IMR-90 (cell line): ENCODE data around the gene MPRIP. TPM values are rescaled to one million over a fixed set of nuclear protein-coding genes. Genes with fewer than 3 reads are reported as not detected.

Source experiments
- ATAC-seq: fragments of 200-7000 bp; cut with Tn5 transposase; 2 replicates; pipeline ENCODE4 v1.9.1; 2020; ENCODE audit warnings: low read depth, mild to moderate bottlenecking, moderate library complexity
- BruUV-seq: library from RNA; stranded (reverse); fragments of 400-500 nt; replicated peaks from 2 replicates; lab custom pipeline; 2021; lab: Mats Ljungman, UMichigan
- CTCF ChIA-PET: fragments of 300-600 bp; formaldehyde crosslinking; extraction: SDS; loops from one replicate; lab custom pipeline; 2021; ENCODE audit warnings: antibody characterized with exemption; lab: Yijun Ruan, JAX
- POLR2A ChIA-PET: fragments of 300-600 bp; sonication (Branson Sonifier 250); formaldehyde crosslinking; loops from one replicate; lab custom pipeline; 2022; ENCODE audit warnings: antibody characterized with exemption; ENCODE audit not compliant: unreplicated experiment; lab: Charles Lee
- DNase-seq: peaks from one replicate; pipeline ENCODE4 v3.0.0; 2013
- H2AFZ ChIP-seq: replicated peaks from 2 replicates; pipeline ENCODE3; 2013; ENCODE audit warnings: low read length, mild to moderate bottlenecking; ENCODE audit not compliant: poor library complexity
- H2AK5ac ChIP-seq: 2 replicates; pipeline ENCODE4 v1.6.1; 2013; ENCODE audit warnings: low read depth, low read length, inconsistent platforms
- H2AK9ac ChIP-seq: replicated peaks from 2 replicates; pipeline ENCODE3; 2013; ENCODE audit warnings: mild to moderate bottlenecking, low read depth, low read length, moderate library complexity; ENCODE audit not compliant: poor library complexity
- H2BK120ac ChIP-seq: 2 replicates; pipeline ENCODE4 v1.6.1; 2013; ENCODE audit warnings: low read depth, low read length, inconsistent platforms
- H2BK15ac ChIP-seq: 3 replicates; pipeline ENCODE4 v1.6.1; 2013; ENCODE audit warnings: low read depth, low read length, inconsistent platforms
- H2BK20ac ChIP-seq: 2 replicates; pipeline ENCODE4 v1.6.1; 2013; ENCODE audit warnings: low read depth, mild to moderate bottlenecking, inconsistent platforms, low read length, moderate library complexity
- H2BK5ac ChIP-seq: 2 replicates; pipeline ENCODE4 v1.6.1; 2013; ENCODE audit warnings: mild to moderate bottlenecking, low read depth, low read length, inconsistent platforms; ENCODE audit not compliant: poor library complexity, severe bottlenecking
- H3K14ac ChIP-seq: replicated peaks from 2 replicates; pipeline ENCODE4 v1.6.1; 2013; ENCODE audit warnings: low read depth, low read length, inconsistent platforms
- H3K18ac ChIP-seq: 2 replicates; pipeline ENCODE4 v1.6.1; 2013; ENCODE audit warnings: low read depth, low read length, control low read depth
- H3K23ac ChIP-seq: 2 replicates; pipeline ENCODE4 v1.6.1; 2013; ENCODE audit warnings: low read depth, low read length, inconsistent platforms
- H3K27ac ChIP-seq: 2 replicates; pipeline ENCODE4 v1.5.1; 2013; ENCODE audit warnings: mild to moderate bottlenecking, control low read depth, low read length; ENCODE audit not compliant: insufficient read depth
- H3K27me3 ChIP-seq: 2 replicates; pipeline ENCODE4 v1.6.1; 2013; ENCODE audit warnings: low read length; ENCODE audit not compliant: control insufficient read depth, insufficient read depth
- H3K36me3 ChIP-seq: 2 replicates; pipeline ENCODE4 v1.6.1; 2013; ENCODE audit warnings: low read length, mixed read lengths; ENCODE audit not compliant: control insufficient read depth, insufficient read depth
- H3K4ac ChIP-seq: 2 replicates; pipeline ENCODE4 v1.6.1; 2013; ENCODE audit warnings: low read depth, low read length, inconsistent platforms
- H3K4me1 ChIP-seq: 2 replicates; pipeline ENCODE4 v1.6.1; 2013; ENCODE audit warnings: low read length, mixed read lengths; ENCODE audit not compliant: control insufficient read depth, insufficient read depth
- H3K4me2 ChIP-seq: 2 replicates; pipeline ENCODE4 v1.6.1; 2013; ENCODE audit warnings: low read depth, mild to moderate bottlenecking, control low read depth, low read length, moderate library complexity
- H3K4me3 ChIP-seq: 2 replicates; pipeline ENCODE4 v1.5.1; 2013; ENCODE audit warnings: low read depth, mild to moderate bottlenecking, control low read depth, low read length, moderate library complexity; ENCODE audit not compliant: insufficient read depth
- H3K56ac ChIP-seq: 2 replicates; pipeline ENCODE4 v1.6.1; 2013; ENCODE audit warnings: low read length, inconsistent platforms; ENCODE audit not compliant: insufficient read depth; ENCODE audit errors: extremely low read depth
- H3K79me1 ChIP-seq, 2 experiments: 2 replicates each; pipeline ENCODE4 v1.6.1; 2013; ENCODE audit warnings: low read length in 2 of 2, inconsistent platforms in 1 of 2, low read depth in 1 of 2
- H3K9ac ChIP-seq: 2 replicates; pipeline ENCODE4 v1.6.1; 2013; ENCODE audit warnings: low read depth, low read length, control low read depth
- H3K9me1 ChIP-seq: 2 replicates; pipeline ENCODE4 v1.6.1; 2013; ENCODE audit warnings: low read length, inconsistent platforms; ENCODE audit not compliant: insufficient read depth
- H3K9me3 ChIP-seq: 2 replicates; pipeline ENCODE4 v1.6.1; 2013; ENCODE audit warnings: low read length; ENCODE audit not compliant: control insufficient read depth, insufficient read depth
- H4K20me1 ChIP-seq: 2 replicates; pipeline ENCODE4 v1.6.1; 2013; ENCODE audit warnings: low read length, inconsistent platforms; ENCODE audit not compliant: insufficient read depth
- H4K5ac ChIP-seq: 2 replicates; pipeline ENCODE4 v1.6.1; 2013; ENCODE audit warnings: mild to moderate bottlenecking, low read depth, low read length, control low read depth
- H4K8ac ChIP-seq, 2 experiments: 2 replicates each; pipeline ENCODE4 v1.6.1; 2013; ENCODE audit warnings: low read depth in 2 of 2, low read length in 2 of 2, control low read depth in 1 of 2, inconsistent platforms in 1 of 2
- H4K91ac ChIP-seq: 2 replicates; pipeline ENCODE4 v1.6.1; 2013; ENCODE audit warnings: low read depth, low read length, inconsistent platforms; ENCODE audit not compliant: insufficient read depth
- BHLHE40 ChIP-seq: fragments of 150-350 bp; IDR thresholded peaks from 2 replicates; pipeline ENCODE4 v1.6.1; 2016; ENCODE audit warnings: mild to moderate bottlenecking, low read depth, low read length
- CEBPB ChIP-seq: IDR thresholded peaks from 2 replicates; pipeline ENCODE4 v1.6.1; 2012; ENCODE audit warnings: low read depth, low read length, improper control_type of control experiment
- CHD1 ChIP-seq: IDR thresholded peaks from 2 replicates; pipeline ENCODE4 v1.6.1; 2012; ENCODE audit warnings: low read depth, low read length, improper control_type of control experiment
- CTCF ChIP-seq: conservative IDR thresholded peaks from 2 replicates; pipeline ENCODE4 v1.5.1; 2012; ENCODE audit warnings: mild to moderate bottlenecking, low read depth, low read length, improper control_type of control experiment
- FOS ChIP-seq: fragments of 150-350 bp; IDR thresholded peaks from 2 replicates; pipeline ENCODE4 v1.6.1; 2016; ENCODE audit warnings: low read depth, low read length
- MAFK ChIP-seq: IDR thresholded peaks from 2 replicates; pipeline ENCODE4 v1.6.1; 2012; ENCODE audit warnings: low read depth, low read length, improper control_type of control experiment
- MAZ ChIP-seq: IDR thresholded peaks from 2 replicates; pipeline ENCODE4 v1.6.1; 2012; ENCODE audit warnings: low read depth, mild to moderate bottlenecking, low read length, improper control_type of control experiment, moderate library complexity, borderline replicate concordance
- MXI1 ChIP-seq: IDR thresholded peaks from 2 replicates; pipeline ENCODE4 v1.6.1; 2012; ENCODE audit warnings: low read depth, mild to moderate bottlenecking, low read length, moderate library complexity, borderline replicate concordance
- NFE2L2 ChIP-seq: fragments of 150-350 bp; IDR thresholded peaks from 2 replicates; pipeline ENCODE4 v1.6.1; 2016; ENCODE audit warnings: low read depth, mild to moderate bottlenecking, low read length
- POLR2A ChIP-seq: IDR thresholded peaks from 2 replicates; pipeline ENCODE4 v1.6.1; 2012; ENCODE audit warnings: mild to moderate bottlenecking, low read depth, low read length
- RAD21 ChIP-seq: IDR thresholded peaks from 2 replicates; pipeline ENCODE4 v1.6.1; 2012; ENCODE audit warnings: low read length, improper control_type of control experiment
- RCOR1 ChIP-seq: IDR thresholded peaks from 2 replicates; pipeline ENCODE4 v1.6.1; 2012; ENCODE audit warnings: mild to moderate bottlenecking, low read length, improper control_type of control experiment; ENCODE audit not compliant: insufficient replicate concordance
- RFX5 ChIP-seq: IDR thresholded peaks from 2 replicates; pipeline ENCODE4 v1.8.0; 2012; ENCODE audit warnings: low read depth, mild to moderate bottlenecking, low read length, moderate library complexity
- USF2 ChIP-seq: fragments of 150-350 bp; IDR thresholded peaks from 2 replicates; pipeline ENCODE4 v1.6.1; 2017; ENCODE audit warnings: mild to moderate bottlenecking, antibody characterized with exemption, low read length, low read depth
- WGBS, 2 experiments: methylation state at CpG; one replicate each; pipeline versions ENCODE4 v1.1.5 to v1.1.7; 2013; ENCODE audit warnings: missing lambda C conversion rate in 2 of 2; ENCODE audit not compliant: insufficient read length in 1 of 2; ENCODE audit errors: extremely low coverage in 2 of 2; 5-methylcytosine and 5-hydroxymethylcytosine counted together
- dilution Hi-C: fragments of 300-500 bp; cut with HindIII; formaldehyde crosslinking; loops from one replicate; pipeline ENCODE4 v1.14.3; 2018; ENCODE audit warnings: low sequenced_read_pairs; ENCODE audit not compliant: unreplicated experiment
- in situ Hi-C: fragments of 300-500 bp; cut with MboI; formaldehyde crosslinking; loops from 3 replicates; pipeline ENCODE4 v1.14.3; 2019; ENCODE audit warnings: low sequenced_read_pairs, inconsistent platforms, mixed read lengths
- intact Hi-C: fragments of 100-400 bp; cut with micrococcal nuclease; formaldehyde crosslinking; loops from 2 replicates; pipeline ENCODE4 v1.10.0; 2022
- polyA plus RNA-seq, 3 experiments: library from polyadenylated mRNA; depleted of rRNA; stranded (reverse); fragments of >200 nt; gene quantifications; 2 replicates each; pipeline ENCODE4 v1.2.3, GENCODE V29; 2012; ENCODE audit warnings: low replicate concordance in 1 of 3
- total RNA-seq: library from RNA; depleted of rRNA; stranded (reverse); fragments of >200 nt; gene quantifications from 2 replicates; pipeline ENCODE4 v1.2.3, GENCODE V29; 2012

MPRIP gene
- total and polyA plus RNA-seq, 2 of the 4 experiments (the other 2 are of a cell fraction) = 111 to 149 TPM

- H3K36me3 ChIP-seq = no peaks in the 10 kb centered on the region; the same call in 1 of the 2 replicates
- H3K18ac ChIP-seq = no peak overlapping the region; the same call in 1 of the 2 replicates
- H3K14ac ChIP-seq = 0 out of 2 replicates have a peak overlapping the region, but pooled peaks have one; percentile 37
- peak overlapping the region; percentile 75 for H2AK9ac ChIP-seq
- dilution Hi-C loops = no loop called here
- CTCF ChIA-PET = no interaction called here
- peak overlapping the region; percentile 66 to 78; a peak in 3 of 4 replicates for H4K8ac ChIP-seq
- peak overlapping the region; percentile 87 for H3K4me2 ChIP-seq
- peaks cover 19% of the 10 kb centered on the region for H3K4me1 ChIP-seq
- peak overlapping the region; percentile 39 for H3K4me3 ChIP-seq
- DNase-seq (peak; percentile 21), ATAC-seq (peak; percentile 40)
- H2BK20ac ChIP-seq = no peak overlapping the region
- peak overlapping the region; percentile 55; the same call in 1 of the 2 replicates for H2BK120ac ChIP-seq
- H3K79me1 ChIP-seq = no peaks in the 10 kb centered on the region; a peak in 1 of 4 replicates
- peak overlapping the region; percentile 47 for H4K91ac ChIP-seq
- no peak overlapping the region for H2AK5ac ChIP-seq
- BruUV-seq = no TSS peak
- peaks cover 9% of the 10 kb centered on the region; the same call in 1 of the 2 replicates for H3K9me1 ChIP-seq
- H4K20me1 ChIP-seq = no peaks in the 10 kb centered on the region; the same call in 1 of the 2 replicates
- H2BK15ac ChIP-seq = no peak overlapping the region
- peak overlapping the region; percentile 62; the same call in 1 of the 2 replicates for H3K4ac ChIP-seq
- H4K5ac ChIP-seq = peak overlapping the region; percentile 64
- H3K27ac ChIP-seq = no peak overlapping the region; the same call in 1 of the 2 replicates
- H3K27me3 ChIP-seq = no peaks in the 10 kb centered on the region
- POLR2A ChIA-PET = no interaction called here
- H2AFZ ChIP-seq = peak overlapping the region; percentile 85
- no peak overlapping the region for H2BK5ac ChIP-seq
- WGBS, 2 experiments = 16% methylated on average over 20 of the region's 70 CpGs; no CpG with 5 or more reads in 1 of the 2 experiments
- H3K56ac ChIP-seq = no peak overlapping the region
- intact Hi-C loops = no loop called here
- in situ Hi-C loops = no loop called here
- peak overlapping the region; percentile 81 for H3K23ac ChIP-seq
- peak overlapping the region; percentile 63 for H3K9ac ChIP-seq
- no peaks in the 10 kb centered on the region for H3K9me3 ChIP-seq
- TF ChIP-seq RCOR1 = no peak
- TF ChIP-seq CHD1 = no peak
- TF ChIP-seq CTCF = no peak
- no peak for TF ChIP-seq MAZ
- no peak for TF ChIP-seq NFE2L2
- TF ChIP-seq RFX5 = no peak
- no peak for TF ChIP-seq FOS
- TF ChIP-seq BHLHE40 = no peak
- no peak for TF ChIP-seq MAFK
- no peak for TF ChIP-seq CEBPB
- TF ChIP-seq MXI1 = no peak
- TF ChIP-seq USF2 = no peak
- no peak for TF ChIP-seq POLR2A
- TF ChIP-seq RAD21 = no peak
Measured at GRCh38 chr17:17205368-17206123, 163.3 kb downstream of the MPRIP start.
